ENCODE measurements around the gene SLC26A4. TPM values are rescaled to one million over a fixed set of nuclear protein-coding genes. Genes with fewer than 3 reads are reported as not detected.

Gene SLC26A4
- total and polyA plus RNA-seq, 9 of the 15 experiments (the other 6 are each of a cell fraction or from before 2014, with no cell fraction given) = 0.09 to 1.2 (median 0.33) TPM

- TF ChIP-seq HDAC2 (IDR thresholded peaks at IDR 0.05) = peak; percentile 35; the same call in 1 of the 2 replicates
- no peak for TF ChIP-seq ADNP (tag; IDR thresholded peaks at IDR 0.05)
- no peak for TF ChIP-seq BRD9 (IDR thresholded peaks at IDR 0.05; ENCODE audit: low read depth, partially characterized antibody)
- TF ChIP-seq ZNF589 (CRISPR knock-in tag; IDR thresholded peaks at IDR 0.05; ENCODE audit: low read depth) = peak; percentile 83; the same call in 1 of the 2 replicates
- TF ChIP-seq HIVEP1 (CRISPR knock-in tag; IDR thresholded peaks at IDR 0.05) = no peak
- TF ChIP-seq CCAR2 (IDR thresholded peaks at IDR 0.05; ENCODE audit: low read depth, low read length) = no peak
- TF ChIP-seq MEIS2 (IDR thresholded peaks at IDR 0.05; ENCODE audit: partially characterized antibody) = peak; percentile 67
- peak; percentile 86 for TF ChIP-seq CEBPG (CRISPR knock-in tag; IDR thresholded peaks at IDR 0.05)
- peak; percentile 83 to 96 for TF ChIP-seq CEBPG (tag; conservative IDR thresholded peaks at IDR 0.05 in 1 of 2, IDR thresholded peaks at IDR 0.05 in 1 of 2)
- peak; percentile 37; the same call in 1 of the 2 replicates for TF ChIP-seq DMBX1 (CRISPR knock-in tag; IDR thresholded peaks at IDR 0.05; ENCODE audit: borderline replicate concordance)
- TF ChIP-seq THAP12 (CRISPR knock-in tag; IDR thresholded peaks at IDR 0.05) = no peak
- TF ChIP-seq ARID1B (IDR thresholded peaks at IDR 0.05) = peak; percentile 76
- no peak for TF ChIP-seq NCOR1 (IDR thresholded peaks at IDR 0.05)
- no peak for TF ChIP-seq NCOA2 (IDR thresholded peaks at IDR 0.05; ENCODE audit: partially characterized antibody in 2 of 2)
- TF ChIP-seq ELF1 (tag; IDR thresholded peaks at IDR 0.05) = no peak
- TF ChIP-seq ZNF224 (CRISPR knock-in tag; IDR thresholded peaks at IDR 0.05) = no peak
- no peak for TF ChIP-seq WHSC1 (IDR thresholded peaks at IDR 0.05; ENCODE audit: low read length)
- peak; percentile 67; the same call in 1 of the 2 replicates for TF ChIP-seq ZNF316 (IDR thresholded peaks at IDR 0.05)
- TF ChIP-seq ZBTB7A (IDR thresholded peaks at IDR 0.05; ENCODE audit: borderline replicate concordance, control insufficient read depth, low read depth, low read length) = no peak
- peak; percentile 52 for TF ChIP-seq CTBP1 (IDR thresholded peaks at IDR 0.05; ENCODE audit: borderline replicate concordance)
- no peak for TF ChIP-seq MYBL2 (IDR thresholded peaks at IDR 0.05; ENCODE audit: low read depth)
- no peak for TF ChIP-seq MYBL2 (CRISPR knock-in tag; IDR thresholded peaks at IDR 0.05; ENCODE audit: borderline replicate concordance)
- TF ChIP-seq FOXK1 (CRISPR knock-in tag; IDR thresholded peaks at IDR 0.05; ENCODE audit: borderline replicate concordance) = no peak
- no peak for TF ChIP-seq PATZ1 (CRISPR knock-in tag; IDR thresholded peaks at IDR 0.05; ENCODE audit: borderline replicate concordance)
- no peak for TF ChIP-seq ZEB2 (IDR thresholded peaks at IDR 0.05)
- TF ChIP-seq KLF16 (IDR thresholded peaks at IDR 0.05) = no peak
- peak; percentile 3; the same call in 1 of the 2 replicates for TF ChIP-seq MAFK (IDR thresholded peaks at IDR 0.05; ENCODE audit: low read length)
- TF ChIP-seq ZKSCAN3 (CRISPR knock-in tag; IDR thresholded peaks at IDR 0.05) = no peak
- no peak for TF ChIP-seq HDAC6 (IDR thresholded peaks at IDR 0.05; ENCODE audit: low read depth, low read length)
- TF ChIP-seq HCFC1 (IDR thresholded peaks at IDR 0.05; ENCODE audit: low read depth, low read length) = no peak
These were observed 962 bp upstream of the SLC26A4 start (continued) for GRCh38 chr7:107659666-107660065.
